NCI-H226 (cell line): ENCODE results near the gene SETD3.

Experiments used
- DNase-seq: peaks from one replicate; pipeline ENCODE4 v3.0.0-alpha.2; 2015

Gene SETD3

DNA sequence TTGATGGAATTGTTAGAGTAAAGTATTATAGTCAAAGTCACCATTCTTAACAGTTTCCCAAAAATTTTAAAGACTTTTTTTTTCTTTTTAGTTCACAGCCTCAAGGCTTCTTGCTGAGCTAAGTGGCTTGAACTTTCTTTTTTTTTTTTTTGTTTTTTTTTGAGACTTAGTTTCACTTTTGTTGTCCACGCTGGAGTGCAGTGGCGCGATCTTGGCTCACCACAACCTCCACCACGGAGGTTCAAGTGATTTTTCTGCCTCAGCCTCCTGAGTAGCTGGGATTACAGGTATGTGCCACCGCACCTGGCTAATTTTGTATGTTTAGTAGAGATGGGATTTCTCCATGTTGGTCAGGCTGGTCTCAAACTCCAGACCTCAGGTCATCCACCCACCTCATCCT, 92.8 kb downstream of the SETD3 start:
- no peak for DNase-seq

DNA sequence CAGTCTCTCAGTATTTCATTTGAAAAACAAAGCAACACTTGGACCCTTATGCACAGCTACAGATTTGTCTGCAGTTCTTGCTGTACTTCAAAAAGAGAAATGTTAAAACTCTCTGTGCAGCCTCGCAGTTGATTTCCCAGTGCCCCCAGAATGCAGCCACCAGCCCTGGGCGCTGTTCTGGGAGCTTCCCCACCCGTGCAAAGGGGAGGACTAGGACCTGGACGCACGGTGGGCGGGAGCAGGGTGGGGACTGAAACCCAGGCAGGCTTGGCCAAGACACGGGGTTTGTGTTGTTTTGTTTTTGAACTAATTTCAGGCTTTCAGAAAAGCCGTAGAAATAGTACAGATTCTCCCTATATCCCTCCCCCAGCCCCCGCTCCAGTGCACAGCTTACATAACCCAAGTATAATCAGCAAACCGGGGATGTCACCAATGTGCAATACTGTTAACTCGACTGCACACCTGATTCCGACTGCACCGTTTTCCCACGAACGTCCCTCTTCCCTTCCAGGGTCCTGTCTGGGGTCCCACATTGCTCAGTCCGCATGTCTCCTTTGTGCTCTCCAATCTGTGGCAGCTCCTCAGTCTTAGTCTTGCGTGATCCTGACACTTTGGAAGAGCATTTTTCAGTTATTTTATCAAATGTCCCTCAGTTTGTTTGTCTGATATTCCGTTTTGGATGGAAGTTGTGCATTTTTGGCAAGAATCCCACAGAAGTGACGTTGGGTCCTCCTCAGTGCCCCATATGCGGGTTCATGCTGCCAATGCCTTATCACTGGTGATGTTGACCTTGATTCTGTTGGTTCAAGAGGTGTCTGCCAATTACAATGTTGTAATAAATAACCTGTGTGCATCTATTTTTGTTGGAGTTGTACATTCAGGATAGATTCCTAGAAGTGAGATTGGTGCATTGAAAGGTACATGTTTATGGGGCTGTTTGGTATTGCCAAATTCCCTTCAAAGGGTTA, 95.9 kb downstream of the SETD3 start:
- no peak for DNase-seq

- no peak for DNase-seq
These were observed 96.9 kb downstream of the SETD3 start for GRCh38 chr14:99383472-99384449.

- no peak for DNase-seq
These were observed 97.7 kb downstream of the SETD3 start for GRCh38 chr14:99382781-99383471.

- no peak for DNase-seq
These were observed 98.6 kb downstream of the SETD3 start for GRCh38 chr14:99382071-99382470.

- no peak for DNase-seq
These were observed 99.0 kb downstream of the SETD3 start for GRCh38 chr14:99381688-99382060.

GRCh38 chr14:99380991-99381687, 99.5 kb downstream of the SETD3 start:
- DNase-seq, result no peak

GRCh38 chr14:99380402-99380801, 100.3 kb downstream of the SETD3 start:
- DNase-seq, result no peak

- peak; percentile 34 for DNase-seq
These were observed 101.9 kb downstream of the SETD3 start for GRCh38 chr14:99378782-99379214.

GRCh38 chr14:99377951-99378350, 102.7 kb downstream of the SETD3 start:
- no peak for DNase-seq

DNA sequence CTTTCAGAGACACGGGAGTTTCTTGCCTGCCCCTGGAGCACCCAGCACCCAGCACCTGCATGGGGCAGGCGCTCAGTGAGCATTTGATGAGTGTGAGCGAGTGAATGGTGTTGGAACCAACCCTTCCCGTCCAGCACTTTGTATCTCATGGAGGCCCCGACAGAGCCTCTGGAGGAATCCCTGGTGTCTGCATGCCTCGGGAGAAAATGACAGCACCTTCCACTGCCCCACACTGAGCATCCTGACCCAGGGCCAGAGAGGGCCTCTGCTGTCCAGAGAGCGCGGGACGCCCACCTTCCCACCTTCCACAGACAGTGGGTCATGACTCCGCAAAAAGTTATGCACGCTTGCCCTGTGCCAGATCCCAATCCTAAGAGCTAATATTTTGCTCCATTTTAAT, 105.7 kb downstream of the SETD3 start:
- DNase-seq, result no peak

DNA sequence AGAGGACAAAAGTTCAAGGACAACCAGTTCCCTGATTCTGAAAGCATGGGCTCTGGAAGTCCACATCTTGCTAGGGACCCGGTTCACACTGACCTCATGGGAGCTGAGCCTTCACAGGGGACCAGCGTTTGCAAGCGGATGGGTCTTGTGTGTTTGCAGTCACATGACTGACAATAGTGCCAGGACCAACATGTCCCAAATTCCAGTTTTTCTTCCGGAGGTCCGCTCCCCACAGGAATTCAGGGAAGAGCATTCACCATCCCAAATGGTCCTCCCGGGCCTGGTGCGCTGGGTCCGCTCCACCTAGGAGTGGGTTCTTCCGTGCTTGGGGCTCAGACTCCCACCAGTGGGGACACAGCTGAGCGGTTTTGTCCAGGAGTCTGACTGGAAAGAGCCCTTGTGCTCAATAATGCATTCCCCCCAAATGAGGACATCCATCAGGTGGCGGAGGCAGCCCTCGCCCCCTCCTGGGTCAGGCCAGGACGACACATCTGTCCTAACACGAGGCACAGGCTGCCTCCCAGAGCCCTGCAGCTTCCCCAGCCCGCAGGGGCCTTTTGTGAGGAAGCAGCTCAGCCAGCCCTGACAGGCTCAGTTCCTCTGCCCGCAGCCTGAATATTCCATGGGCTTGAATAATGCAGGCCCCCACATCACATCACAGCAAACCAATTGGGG, 116.9 kb downstream of the SETD3 start:
- DNase-seq, result no peak

GRCh38 chr14:99363051-99363450, 117.6 kb downstream of the SETD3 start:
- DNase-seq, result no peak

DNA sequence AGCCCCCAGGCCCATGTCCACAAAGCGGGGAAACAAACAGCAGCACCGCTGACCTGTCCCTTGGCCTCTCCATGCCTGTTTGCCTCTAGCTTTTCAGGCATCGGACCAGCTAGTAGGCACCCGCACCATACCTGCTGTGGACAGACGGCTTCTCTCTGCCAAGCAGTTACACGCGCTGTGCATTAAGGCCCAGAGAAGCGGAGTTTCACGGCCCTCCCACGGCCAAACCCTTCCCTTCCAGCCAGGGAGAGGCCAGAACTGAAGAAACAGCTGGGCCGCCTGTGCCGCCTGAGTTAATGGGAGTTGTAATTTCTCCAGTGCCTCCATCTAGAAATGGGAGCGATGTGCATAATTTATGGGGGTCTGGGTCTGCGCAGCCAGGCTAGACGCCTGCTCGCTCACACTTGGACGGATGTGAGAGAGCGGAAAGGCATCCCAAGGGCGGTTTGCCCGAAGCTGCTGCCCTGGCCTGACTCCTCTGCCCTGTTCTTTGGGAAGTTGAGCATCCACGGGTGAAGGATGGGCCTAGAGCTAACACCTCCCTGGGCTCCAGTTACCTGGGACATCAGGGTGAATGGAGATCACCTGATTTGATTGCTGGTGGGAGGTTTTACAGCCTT, 119.0 kb downstream of the SETD3 start:
- no peak for DNase-seq

- no peak for DNase-seq
These were observed 119.7 kb downstream of the SETD3 start for GRCh38 chr14:99360774-99361595.

DNA sequence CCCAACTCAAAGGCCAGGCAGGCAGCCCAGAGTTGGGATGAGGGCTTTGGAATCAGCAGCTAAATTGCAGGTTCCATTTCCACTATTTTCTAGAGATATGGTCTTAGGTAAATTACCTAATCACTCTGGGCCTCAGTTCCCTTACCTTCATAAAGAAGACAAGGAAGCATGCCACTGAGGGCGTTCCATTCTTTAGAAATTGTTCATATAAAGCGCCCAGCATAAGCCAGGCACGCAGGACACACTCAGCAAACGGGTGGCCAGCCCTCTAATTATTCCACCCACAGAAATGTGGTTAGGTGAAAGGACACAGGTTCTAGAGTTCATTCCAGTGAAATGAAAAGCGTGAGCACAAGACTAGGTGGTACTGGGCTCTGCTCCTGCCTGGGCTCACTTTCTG, 120.8 kb downstream of the SETD3 start:
- DNase-seq, result no peak

DNA sequence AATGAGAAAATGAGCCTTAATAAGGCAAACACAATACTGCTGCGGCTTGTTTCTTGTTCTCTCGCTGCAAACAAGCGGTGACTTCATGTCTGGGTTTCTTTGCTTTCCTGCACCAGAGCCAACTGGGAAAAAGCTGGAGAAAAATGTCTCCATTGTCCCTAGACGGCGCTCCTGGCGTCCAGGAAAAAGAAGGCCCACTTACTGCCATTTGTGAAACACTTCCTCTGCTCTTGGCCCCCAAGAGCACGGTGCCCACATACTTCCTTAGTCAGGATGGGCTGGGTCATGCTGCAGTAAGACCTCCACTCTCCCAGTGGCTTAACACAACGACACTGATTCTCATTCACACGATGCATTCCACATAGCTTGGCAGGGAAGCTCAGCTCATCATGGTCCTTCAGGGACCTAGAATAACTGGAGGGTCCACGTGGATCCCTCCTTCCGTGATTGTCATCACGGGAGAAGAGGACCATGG, 122.7 kb downstream of the SETD3 start:
- no peak for DNase-seq

DNA sequence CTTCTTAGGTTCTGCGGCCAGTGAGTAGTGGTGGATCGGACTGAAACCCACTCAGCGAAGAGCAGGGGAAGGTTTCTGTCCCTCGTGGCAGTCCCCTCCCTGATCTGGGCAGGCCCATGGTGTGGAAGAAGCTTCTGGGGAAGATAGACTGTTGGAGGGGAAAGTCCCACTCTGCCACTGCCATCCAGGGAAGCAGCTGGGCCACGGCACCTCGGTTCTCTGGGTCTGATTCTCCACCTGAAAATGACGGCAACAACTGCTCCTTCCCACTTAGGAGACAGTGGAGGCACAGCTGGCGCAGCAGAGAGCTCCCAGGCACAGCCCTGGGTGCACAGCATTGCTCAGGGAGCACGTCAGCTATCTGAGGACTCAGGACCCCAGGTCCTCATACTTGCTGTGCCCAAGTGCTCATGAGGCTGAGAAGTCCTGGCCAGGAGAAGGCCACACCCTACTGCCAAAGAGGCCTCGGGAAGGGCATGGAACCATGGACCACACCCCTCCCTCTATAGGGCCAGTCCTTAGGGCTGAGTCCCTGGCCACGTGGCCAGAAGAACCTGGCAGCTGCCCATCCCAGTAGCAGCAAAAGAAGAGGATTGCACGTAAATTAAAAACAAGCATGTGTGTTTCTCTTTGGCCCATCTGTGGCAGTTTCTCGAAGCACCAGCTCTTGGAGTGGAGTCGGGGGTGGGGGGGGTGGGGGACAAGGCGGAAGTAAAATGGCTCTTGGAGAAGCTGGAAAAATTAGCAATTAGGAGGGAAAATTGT, 123.3 kb downstream of the SETD3 start:
- DNase-seq, result no peak

- DNase-seq, result no peak
These were observed 124.5 kb downstream of the SETD3 start for GRCh38 chr14:99356031-99356608.
